ENCODE measurements around the gene CES3.
"Not testable (repeated sequence)": the region's sequence is repeated elsewhere in the genome, so short reads cannot be mapped to it uniquely, and the experiment has no call there.

CES3 gene

DNA sequence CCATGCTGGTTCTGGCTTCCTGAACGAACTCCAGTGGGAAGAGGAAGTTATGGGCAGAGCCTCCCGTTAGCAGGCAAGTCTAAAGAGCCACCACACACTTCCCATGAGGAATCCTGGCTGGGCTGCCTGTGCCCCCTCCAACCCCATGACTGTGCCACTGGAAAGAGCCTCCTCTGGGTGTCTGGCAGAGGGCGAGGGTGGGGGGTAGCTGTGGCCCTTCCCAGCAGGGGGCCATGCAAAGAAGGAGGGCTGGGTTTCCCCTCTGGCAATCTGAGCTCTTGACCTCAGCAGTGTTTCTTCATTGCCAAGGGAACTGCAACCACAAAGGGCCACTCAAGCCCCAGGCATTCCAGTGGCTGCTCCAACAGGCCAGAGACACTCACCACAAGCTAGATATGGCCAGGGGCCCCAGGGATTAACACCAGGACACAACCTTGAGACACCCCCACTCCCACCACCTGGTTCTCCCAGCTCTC, 34.1 kb upstream of the CES3 start:
- no peak for DNase-seq (ENCODE audit: low read depth)

DNA sequence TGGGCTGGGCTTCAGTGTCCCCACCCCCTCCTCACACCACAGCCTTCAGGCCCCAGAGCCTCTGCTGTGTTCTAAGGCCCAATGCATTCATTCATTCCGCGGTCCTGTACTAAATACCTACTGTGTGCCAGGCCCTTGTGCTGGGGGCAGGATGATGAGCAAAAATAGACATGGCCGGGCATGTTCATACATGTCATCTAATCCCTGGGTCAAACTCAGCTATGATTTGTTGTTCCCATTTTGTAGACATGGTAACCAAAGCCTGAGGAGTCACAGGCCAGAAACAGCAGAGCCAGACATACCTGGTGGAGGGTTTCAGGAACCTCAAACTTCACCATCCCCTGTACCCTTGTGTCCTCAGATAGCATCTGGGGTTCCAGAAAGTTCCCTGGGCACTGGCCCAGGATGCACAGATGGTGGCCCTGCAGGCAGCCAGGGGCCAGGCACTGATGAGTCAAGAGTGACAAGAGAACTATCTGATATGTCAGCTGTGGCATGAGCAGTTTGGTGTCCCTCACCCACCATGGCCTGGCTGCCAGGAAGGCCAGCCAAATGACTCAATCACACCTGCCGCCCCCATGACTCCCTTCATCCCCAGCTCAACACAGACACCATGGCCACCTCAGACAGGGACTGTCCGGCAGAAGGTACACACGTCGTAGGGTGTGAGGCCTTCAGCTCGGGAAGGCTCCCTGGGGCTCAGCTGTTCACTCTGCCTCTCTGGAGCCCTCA, 33.0 kb upstream of the CES3 start:
- DNase-seq (ENCODE audit: low read depth) = no peak

DNA sequence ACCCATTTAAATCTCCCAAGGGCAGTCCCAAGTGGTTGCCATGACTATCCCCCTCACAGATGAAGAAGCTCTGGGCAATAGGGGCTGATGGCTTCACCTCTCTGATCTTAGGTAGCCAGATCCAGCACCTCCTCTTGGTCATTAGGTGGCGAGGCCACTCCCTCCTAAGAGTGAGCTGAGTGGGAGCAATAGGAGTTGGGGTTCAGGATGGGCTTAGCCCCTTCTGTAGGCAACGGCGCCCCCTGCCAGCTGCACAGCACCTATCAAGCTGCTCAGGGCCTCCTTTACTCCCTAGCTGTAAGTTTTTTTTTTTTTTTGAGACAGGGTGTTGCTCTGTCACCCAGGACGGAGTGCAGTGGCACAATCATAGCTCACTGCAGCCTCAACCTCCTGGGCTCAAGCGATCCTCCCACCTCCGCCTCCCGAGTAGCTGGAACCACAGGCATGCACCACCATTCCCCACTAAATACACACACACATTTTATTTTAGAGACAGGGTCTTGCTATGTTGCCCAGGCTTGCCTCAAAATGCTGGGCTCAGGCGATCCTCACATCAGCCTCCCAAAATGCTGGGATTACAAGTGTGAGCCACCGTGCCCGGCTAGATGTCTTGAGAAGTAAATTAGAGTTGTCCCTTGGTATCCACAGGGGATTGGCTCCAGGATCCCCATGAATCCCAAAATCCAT, 32.2 kb upstream of the CES3 start:
- DNase-seq (ENCODE audit: low read depth) = no peak

DNA sequence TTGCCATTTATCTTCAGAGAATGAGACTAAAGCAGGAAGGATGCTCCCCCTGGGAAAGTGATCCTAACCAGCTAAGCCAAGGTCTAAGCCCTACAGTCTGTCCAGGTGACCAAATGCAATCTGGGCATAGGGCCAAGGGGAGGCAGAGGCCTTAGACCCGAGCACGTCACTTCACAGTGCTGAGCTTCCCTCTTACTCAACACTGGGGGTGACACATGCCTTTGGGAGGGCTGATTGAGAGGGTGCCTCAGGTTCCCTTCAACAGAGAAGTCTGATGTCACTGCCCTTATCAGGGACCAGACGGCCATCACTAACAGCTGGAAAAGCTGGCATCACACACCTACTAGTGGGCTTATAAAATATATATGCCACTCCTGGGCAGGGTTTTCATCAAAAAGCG, 30.9 kb upstream of the CES3 start:
- DNase-seq (ENCODE audit: low read depth) = no peak

DNA sequence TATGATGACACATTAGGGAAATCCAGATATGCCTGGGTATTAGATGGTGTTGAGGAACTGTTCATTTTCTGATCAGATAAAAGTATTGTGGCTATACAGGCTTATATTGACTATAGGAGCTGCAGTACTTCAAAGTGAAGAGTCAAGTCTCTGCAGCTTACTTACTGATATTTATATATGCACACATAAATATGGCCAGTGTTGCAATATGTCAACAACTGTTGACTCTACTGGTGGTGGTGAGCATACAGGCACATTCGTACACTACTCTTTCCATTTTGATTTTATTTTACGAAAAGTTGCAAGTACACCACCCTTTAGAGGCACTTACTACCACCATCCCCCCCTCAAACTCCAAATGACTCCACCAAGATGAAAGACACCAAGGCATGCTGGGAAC, 29.4 kb upstream of the CES3 start:
- no peak for DNase-seq (ENCODE audit: low read depth)

DNA sequence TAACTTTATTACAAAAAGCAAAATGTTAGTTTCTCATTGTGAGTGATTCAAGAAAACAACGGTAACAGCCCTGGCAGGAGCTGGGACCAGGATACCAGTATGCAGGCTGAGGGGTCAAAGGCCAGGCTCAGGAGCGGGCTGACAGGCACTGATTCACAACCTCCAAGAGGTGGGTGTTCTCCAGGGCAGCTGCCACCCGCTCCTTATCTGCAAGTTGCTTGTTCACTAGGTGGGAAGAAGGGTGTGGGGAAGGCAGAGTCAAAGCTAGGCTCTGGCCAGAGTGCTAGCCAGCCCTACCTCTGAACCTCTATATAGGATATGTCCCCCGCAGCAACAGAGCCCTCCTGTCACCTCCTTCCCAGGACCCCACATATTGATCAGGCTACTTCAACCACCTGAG, 29.0 kb upstream of the CES3 start:
- no peak for DNase-seq (ENCODE audit: low read depth)

DNA sequence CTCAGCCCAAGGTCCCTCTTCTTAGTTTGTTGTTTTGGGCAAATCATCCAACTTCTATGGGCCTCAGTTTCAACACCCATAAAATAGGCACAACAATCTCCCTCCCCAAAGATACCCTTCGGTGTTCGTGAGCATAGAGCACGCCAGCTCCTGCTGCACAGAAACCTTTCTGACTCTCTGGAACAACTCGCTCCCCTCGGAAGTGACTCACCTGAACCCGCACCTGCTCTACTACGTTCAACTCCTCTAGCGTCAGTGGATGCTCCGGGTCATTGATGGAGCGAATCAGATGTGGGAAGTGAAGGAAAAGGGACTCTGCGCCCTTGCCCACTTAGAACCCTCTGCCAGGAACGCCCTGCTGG, 27.3 kb upstream of the CES3 start:
- peak; percentile 63 for DNase-seq (ENCODE audit: low read depth)

DNA sequence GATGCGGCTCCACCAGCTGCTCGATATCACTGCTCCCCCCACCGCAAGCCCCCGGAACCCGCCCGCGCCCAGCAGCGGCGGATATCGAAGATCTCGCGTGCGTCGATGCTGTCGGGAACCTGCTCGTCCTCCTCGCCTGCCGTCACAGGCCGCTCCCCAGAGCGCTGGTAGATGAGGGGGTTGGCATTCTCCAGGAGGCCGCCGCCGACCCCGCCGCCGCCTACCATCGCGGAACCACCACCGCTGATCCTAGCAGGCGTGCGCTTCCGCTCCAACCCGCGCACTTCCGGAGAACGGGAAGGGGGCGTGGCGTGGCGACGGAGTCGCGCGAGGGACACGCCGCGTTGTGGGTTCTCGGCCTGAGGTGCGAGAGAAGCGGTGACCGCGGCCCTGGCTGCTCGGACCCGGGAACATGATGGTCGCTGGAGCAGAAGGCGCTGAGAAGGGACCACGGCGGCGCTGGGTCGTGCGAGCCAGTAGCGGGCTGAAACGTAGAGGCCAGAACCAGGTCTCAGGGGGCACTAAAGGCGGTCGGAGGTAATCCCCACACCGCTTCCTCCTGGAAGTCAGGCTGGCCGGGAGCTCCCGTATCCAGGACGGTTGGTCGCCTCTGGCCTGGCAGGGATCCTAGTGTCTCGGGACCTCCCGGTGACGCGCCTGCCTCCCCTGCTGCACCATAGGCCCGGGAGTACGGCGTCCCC, 26.8 kb upstream of the CES3 start, which contains the start of gene CIAO2B:
CIAO2B (minus strand) TSS at position 265 of the 701 bp plus-strand sequence; CDS start at position 227, 38 bp downstream.
- peak; percentile 87 for DNase-seq (ENCODE audit: low read depth)

DNA sequence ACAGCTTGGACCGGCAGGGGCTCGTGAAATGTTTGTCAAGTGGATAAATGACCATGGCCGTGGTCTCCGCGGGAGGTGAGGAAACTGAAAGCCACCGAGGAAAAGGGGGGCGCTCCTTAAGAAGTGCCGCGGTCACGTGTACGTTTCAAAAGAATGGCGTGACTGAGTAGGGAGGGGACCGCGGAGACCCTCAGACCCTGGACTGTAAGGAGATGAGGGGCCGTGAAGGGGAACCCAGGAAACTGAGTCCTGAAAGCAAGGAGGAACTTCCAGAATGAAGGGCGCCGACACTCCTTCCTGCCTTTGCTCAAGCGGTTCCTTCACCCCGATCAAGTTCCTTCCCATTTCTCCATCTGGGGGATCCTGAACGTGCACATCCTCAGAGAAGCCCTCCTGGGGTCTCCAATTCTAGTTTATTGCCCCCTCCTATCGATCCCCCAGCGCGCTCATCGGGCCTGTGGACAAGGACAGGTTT, 26.2 kb upstream of the CES3 start:
- DNase-seq (ENCODE audit: low read depth) = not testable (repeated sequence)

DNA sequence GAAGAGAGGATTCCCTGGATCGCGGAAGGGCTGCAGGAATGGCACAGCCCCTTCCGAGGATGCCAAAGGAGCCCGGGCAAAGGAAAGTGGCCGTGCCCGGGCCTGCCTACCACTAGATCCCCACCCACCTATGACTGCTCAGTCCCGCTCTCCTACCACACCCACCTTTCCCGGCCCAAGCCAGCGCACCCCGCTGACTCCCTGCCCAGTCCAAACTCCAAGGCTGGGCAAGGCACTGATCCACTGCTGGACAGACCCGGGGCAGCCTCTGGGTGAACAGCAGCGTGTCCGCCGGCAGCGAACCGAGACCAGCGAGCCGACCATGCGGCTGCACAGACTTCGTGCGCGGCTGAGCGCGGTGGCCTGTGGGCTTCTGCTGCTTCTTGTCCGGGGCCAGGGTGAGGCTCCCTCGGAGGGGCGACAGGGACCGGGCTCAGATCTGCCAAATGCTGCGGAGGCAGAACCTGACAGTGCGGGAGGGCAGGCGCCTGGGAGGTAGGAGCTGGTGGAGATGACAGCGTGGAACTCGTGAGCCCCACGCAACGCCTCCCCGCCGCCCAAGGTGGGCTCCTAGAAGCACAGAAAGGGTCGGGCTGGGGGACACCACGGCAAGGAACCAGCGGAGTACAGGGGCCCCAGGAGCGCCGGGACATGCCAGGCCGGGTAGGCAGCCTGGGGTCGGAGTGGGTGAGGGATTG, 25.6 kb upstream of the CES3 start, which contains the start of gene CES2:
CES2 (plus strand) TSS at position 203 of the 698 bp plus-strand sequence; CDS start at position 323, 120 bp downstream.
- DNase-seq (ENCODE audit: low read depth) = no peak

DNA sequence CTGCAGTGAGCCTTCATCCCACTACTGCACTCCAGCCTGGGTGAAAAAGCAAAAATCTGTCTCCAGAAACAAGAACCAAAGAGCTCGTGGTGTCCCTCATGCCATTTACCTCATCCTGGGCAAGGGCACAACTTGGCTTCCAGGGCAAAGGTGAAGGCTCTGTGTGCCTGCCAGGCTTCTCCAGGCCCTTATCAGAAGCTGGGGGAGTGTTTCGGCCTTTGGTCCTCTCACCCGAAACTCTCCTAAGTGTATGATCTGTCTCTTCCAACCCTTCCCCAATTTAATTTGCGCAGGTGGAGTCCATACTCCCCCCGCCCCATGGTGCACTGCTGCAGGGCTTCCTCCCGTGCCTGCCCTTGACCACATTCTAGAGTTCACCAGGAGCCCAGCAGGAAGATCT, 24.6 kb upstream of the CES3 start:
- DNase-seq (ENCODE audit: low read depth) = no peak

DNA sequence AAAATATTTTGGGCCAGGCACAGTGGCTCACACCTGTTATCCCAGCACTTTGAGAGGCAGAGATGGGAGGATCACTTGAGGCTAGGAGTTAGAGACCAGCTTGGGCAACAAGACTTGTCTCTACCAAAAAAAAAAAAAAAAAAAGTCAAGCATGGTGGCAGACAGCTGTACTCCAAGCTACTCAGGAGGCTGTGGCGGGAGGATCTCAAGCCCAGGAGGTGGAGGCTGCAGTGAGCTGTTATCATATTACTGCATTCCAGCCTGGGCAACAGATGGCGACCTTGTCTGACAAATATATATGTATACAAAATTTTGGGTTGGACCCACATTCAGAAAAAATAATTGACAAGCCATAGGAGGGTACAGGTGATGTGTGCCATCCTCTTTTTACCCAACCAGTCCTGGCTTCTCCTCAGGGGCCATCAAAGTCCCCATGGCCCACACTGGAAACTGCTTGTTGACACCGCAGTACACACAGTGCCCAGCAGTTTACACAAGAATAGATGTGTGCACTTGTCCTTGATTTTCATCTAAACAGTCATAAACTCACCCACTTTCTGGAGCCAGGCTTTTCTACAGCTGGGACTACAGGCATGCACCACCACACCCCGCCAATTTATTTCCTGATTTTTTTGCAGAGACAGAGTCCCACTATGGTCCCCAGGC, 24.0 kb upstream of the CES3 start:
- no peak for DNase-seq (ENCODE audit: low read depth)

DNA sequence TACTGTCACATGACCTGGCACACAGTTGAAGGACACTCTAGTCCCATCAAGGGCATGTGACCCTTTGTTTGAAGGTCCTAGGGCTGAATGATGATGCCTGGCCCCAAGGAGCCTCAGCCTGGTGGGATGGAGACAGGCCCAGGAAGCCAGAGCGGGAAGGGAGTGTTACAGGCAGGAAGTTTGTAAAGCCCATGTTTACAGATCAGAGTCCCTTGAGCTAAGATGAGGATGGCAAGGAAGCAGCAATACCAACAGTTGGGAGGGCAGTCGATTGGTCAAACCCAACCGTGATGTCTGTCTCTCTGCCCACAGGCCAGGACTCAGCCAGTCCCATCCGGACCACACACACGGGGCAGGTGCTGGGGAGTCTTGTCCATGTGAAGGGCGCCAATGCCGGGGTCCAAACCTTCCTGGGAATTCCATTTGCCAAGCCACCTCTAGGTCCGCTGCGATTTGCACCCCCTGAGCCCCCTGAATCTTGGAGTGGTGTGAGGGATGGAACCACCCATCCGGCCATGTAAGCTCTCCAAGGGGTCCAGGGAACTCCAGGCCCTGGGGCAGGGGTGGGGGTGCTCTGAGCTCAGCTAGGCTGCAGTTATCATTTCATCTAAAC, 23.2 kb upstream of the CES3 start:
- DNase-seq (ENCODE audit: low read depth) = no peak

DNA sequence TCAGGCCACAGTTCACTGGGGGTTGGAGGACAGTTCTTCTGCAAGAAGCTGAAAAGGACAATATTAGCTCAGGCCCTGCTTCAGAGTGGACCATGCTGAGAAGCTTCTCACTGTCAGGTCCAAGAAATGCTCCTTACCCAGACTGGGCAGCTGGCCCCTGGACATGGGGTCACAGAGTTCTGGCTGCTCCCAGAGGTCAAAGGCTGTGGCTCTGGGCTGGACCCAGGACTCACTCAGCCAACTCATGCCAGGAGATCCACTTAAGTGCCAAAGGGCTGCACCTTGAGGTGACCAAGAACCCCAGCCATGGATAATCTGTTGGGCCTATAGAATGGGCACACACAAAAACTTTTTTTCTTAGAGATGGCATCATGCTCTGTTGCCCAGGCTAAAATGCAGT, 21.7 kb upstream of the CES3 start:
- no peak for DNase-seq (ENCODE audit: low read depth)

DNA sequence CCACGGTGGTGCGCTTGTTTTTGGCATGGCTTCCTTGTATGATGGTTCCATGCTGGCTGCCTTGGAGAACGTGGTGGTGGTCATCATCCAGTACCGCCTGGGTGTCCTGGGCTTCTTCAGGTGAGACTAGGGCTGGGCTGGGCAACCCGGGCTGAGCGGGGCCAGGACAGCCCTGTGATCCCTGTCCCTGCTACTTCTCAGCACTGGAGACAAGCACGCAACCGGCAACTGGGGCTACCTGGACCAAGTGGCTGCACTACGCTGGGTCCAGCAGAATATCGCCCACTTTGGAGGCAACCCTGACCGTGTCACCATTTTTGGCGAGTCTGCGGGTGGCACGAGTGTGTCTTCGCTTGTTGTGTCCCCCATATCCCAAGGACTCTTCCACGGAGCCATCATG, 20.8 kb upstream of the CES3 start:
- DNase-seq (ENCODE audit: low read depth) = no peak

DNA sequence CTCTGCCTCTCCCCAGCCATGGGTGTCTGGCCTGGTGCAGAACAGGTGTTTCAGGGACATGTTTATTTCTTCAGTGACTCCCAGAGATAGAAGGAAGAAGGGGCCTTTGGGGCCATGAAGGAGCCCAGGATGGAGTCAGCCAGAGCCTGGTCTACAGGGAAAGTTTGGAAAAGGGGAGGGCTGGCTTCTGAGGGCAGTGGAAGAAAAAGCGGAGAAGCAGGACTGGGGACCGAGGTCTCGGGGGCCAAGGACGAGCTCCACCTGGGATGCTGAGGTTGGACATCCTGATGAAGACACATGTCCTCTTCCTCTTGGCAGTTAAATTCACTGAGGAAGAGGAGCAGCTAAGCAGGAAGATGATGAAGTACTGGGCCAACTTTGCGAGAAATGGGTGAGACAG, 18.1 kb upstream of the CES3 start:
- DNase-seq (ENCODE audit: low read depth) = no peak

DNA sequence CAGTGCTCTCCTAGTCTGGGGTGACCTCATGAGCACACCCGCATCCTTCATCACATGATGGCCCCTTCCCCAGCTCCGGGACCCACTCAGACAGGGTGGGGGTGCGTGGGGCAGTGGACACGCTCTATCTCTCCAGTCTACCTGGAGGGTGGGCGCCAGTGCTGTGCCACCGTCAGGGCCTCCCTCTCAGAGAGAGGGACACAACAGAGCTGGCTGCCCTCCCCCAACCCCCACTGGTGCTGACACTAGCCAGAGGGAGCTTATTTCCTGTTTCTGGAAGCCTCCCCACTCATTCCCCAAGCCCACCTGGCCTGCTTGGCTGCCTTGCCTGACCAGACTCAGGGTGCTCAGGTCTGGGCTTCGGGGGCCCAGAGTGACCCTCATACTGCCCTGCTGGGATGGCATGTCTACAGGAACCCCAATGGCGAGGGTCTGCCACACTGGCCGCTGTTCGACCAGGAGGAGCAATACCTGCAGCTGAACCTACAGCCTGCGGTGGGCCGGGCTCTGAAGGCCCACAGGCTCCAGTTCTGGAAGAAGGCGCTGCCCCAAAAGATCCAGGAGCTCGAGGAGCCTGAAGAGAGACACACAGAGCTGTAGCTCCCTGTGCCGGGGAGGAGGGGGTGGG, 17.5 kb upstream of the CES3 start:
- DNase-seq (ENCODE audit: low read depth) = no peak

DNA sequence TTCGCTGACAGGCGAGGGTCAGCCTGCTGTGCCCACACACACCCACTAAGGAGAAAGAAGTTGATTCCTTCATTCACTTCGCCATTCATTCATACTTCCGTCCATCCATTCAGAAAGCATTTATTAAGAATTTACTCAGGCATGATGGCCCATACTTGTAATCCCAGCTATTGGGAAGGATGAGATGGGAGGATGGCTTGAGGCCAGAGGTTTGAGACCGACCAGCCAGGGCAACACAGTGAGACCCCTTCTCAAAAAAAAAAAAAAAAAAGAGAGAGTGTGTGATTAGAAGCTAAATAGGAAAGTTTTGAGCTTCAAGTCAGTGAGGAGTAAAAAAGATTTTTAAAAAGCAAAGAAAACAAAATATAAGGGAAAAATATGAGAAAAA, 17.0 kb upstream of the CES3 start:
- DNase-seq (ENCODE audit: low read depth) = no peak

DNA sequence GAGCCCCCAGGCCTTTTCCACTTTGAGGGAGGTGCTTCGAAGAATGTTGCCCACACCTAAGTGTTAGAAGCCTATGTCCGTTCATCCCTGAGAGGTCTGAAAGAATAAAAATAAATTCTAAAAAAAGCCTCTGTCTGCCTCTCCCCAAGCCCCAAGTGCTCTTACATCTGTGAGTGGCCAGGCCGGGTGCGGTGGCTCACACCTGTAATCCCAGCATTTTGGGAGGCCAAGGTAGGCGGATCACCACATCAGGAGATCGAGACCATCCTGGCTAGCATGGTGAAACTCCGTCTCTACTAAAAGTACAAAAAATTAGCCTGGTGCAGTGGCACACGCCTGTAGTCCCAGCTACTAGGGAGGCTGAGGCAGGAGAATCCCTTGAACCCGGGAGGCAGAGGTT, 16.1 kb upstream of the CES3 start:
- DNase-seq (ENCODE audit: low read depth) = not testable (repeated sequence)

DNA sequence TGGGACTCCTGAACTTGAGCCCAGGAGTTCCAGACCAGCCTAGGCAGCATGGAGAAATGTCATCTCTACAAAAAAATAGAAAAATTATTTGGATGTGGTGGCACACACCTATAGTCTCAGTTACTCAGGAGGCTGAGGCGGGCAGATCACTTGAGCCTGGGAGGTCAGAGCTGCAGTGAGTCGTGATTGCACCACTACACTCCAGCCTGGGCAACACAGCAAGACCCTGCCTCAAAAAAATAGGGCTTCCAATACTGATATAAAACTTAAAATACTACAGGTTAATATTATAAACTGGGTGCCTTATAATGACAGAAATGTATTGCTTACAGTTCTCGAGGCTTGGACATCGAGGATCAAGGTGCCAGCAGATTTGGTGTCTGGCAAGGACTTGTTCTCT, 15.1 kb upstream of the CES3 start:
- DNase-seq (ENCODE audit: low read depth) = no peak

DNA sequence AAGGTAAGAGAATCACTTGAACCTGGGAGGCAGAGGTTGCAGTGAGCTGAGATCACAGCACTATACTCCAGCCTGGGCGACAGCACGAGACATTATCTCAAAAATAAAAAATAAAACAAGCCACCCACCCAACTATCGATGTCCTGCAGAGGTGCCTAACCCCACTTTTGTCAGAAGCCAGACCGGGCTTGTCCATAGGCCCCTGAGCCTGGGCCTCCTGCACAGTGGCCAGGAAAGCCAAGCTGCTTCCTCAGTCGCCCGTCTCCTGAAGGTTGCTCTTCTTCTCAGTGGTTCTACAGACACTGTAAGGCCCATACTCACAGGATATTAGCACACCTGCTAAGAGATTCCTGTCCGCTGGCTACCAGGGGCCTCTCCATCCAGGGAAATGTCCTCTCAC, 14.5 kb upstream of the CES3 start:
- no peak for DNase-seq (ENCODE audit: low read depth)

All from stimulated activated CD4-positive, alpha-beta T cell treated with anti-CD3 and anti-CD28 coated beads, Interleukin-2, amount 100 ng/mL, for 4 hours (primary cell).